Skeletal muscle tissue (tissue), 4 donors: Measurements from ENCODE around the gene MEF2A. TPM values are rescaled to one million over a fixed set of nuclear protein-coding genes. Genes with fewer than 3 reads are reported as not detected.

ENCODE experiments used
- H3K27ac ChIP-seq: one replicate; pipeline ENCODE4 v1.7.0; 2013; ENCODE audit warnings: mild to moderate bottlenecking, low read depth, low read length, inconsistent platforms
- H3K27me3 ChIP-seq, 3 donors: one replicate each; pipeline ENCODE4 v1.7.0; 2013; ENCODE audit warnings: low read length in 3 of 3; ENCODE audit not compliant: control insufficient read depth in 3 of 3, insufficient read depth in 3 of 3
- H3K36me3 ChIP-seq, 3 donors: one replicate each; pipeline ENCODE4 v1.7.0; 2013; ENCODE audit warnings: low read length in 3 of 3; ENCODE audit not compliant: control insufficient read depth in 3 of 3, insufficient read depth in 3 of 3
- H3K4me1 ChIP-seq, 3 donors: one replicate each; pipeline ENCODE4 v1.7.0; 2013; ENCODE audit warnings: low read length in 3 of 3, mild to moderate bottlenecking in 3 of 3; ENCODE audit not compliant: control insufficient read depth in 3 of 3, insufficient read depth in 3 of 3
- H3K4me3 ChIP-seq, 3 donors: one replicate each; pipeline ENCODE4 v1.7.0; 2013; ENCODE audit warnings: low read length in 3 of 3
- H3K9ac ChIP-seq, 3 donors: one replicate each; pipeline ENCODE4 v1.7.0; 2013; ENCODE audit warnings: low read length in 3 of 3, mild to moderate bottlenecking in 3 of 3, moderate library complexity in 2 of 3, low read depth in 1 of 3
- H3K9me3 ChIP-seq, 3 donors: one replicate each; pipeline ENCODE4 v1.7.0; 2013; ENCODE audit warnings: low read length in 3 of 3; ENCODE audit not compliant: control insufficient read depth in 3 of 3
- total RNA-seq: library from RNA; depleted of rRNA; stranded (reverse); fragments of >200 nt; gene quantifications from one replicate; pipeline ENCODE4 v1.2.3, GENCODE V29; 2014
- donor health status: Osteomylitis.

Gene MEF2A
- total RNA-seq, 1 donor from 2014 or later, result 29.7 TPM

GRCh38 chr15:99598296-99598695 is 32.5 kb downstream of the MEF2A start:
- H3K27me3 ChIP-seq, result no peaks in the 10 kb centered on the region
- H3K4me3 ChIP-seq, result no peak overlapping the region
- H3K4me1 ChIP-seq, result peaks cover 3 to 13% (median 6%) of the 10 kb centered on the region in 3 donors
- no peaks in the 10 kb centered on the region for H3K9me3 ChIP-seq
- peaks cover 0 to 8% (median 8%) of the 10 kb centered on the region in 3 donors for H3K36me3 ChIP-seq
- H3K9ac ChIP-seq, result no peak overlapping the region
- H3K27ac ChIP-seq, result no peak overlapping the region

GRCh38 chr15:99603828-99604227 is 38.0 kb downstream of the MEF2A start:
- H3K27ac ChIP-seq, result no peak overlapping the region
- H3K9me3 ChIP-seq, result no peaks in the 10 kb centered on the region
- H3K36me3 ChIP-seq, result peaks cover 0 to 10% (median 8%) of the 10 kb centered on the region in 3 donors
- H3K4me3 ChIP-seq, result no peak overlapping the region
- no peaks in the 10 kb centered on the region for H3K27me3 ChIP-seq
- no peak overlapping the region for H3K9ac ChIP-seq
- peaks cover 0 to 3% (median 1%) of the 10 kb centered on the region in 3 donors for H3K4me1 ChIP-seq

- H3K9me3 ChIP-seq, result no peaks in the 10 kb centered on the region
- peaks cover 0 to 3% (median 3%) of the 10 kb centered on the region in 3 donors for H3K4me1 ChIP-seq
- H3K27me3 ChIP-seq, result no peaks in the 10 kb centered on the region
- peaks cover 0 to 10% (median 6%) of the 10 kb centered on the region in 3 donors for H3K36me3 ChIP-seq
- no peak overlapping the region for H3K27ac ChIP-seq
- no peak overlapping the region for H3K4me3 ChIP-seq
- H3K9ac ChIP-seq, result no peak overlapping the region
These were observed 39.1 kb downstream of the MEF2A start for GRCh38 chr15:99604865-99605264.

- Histone ChIP-seq H3K9ac (no peak overlapping the region), H3K36me3 (peaks cover 0 to 5% (median 0%) of the 10 kb centered on the region in 3 donors), H3K4me3 (no peak overlapping the region), H3K27me3 (no peaks in the 10 kb centered on the region), H3K4me1 (peaks cover 0 to 3% (median 3%) of the 10 kb centered on the region in 3 donors), H3K27ac (no peak overlapping the region), H3K9me3 (no peaks in the 10 kb centered on the region)
These were observed 39.7 kb downstream of the MEF2A start for GRCh38 chr15:99605490-99605931.

GRCh38 chr15:99605990-99606389 is 40.2 kb downstream of the MEF2A start:
- Histone ChIP-seq H3K27me3 (no peaks in the 10 kb centered on the region), H3K4me3 (no peak overlapping the region), H3K36me3 (peaks cover 0 to 2% (median 0%) of the 10 kb centered on the region in 3 donors), H3K9ac (no peak overlapping the region), H3K27ac (no peak overlapping the region), H3K4me1 (peaks cover 0 to 3% (median 3%) of the 10 kb centered on the region in 3 donors), H3K9me3 (no peaks in the 10 kb centered on the region)

GRCh38 chr15:99606646-99607045 is 40.9 kb downstream of the MEF2A start:
- H3K36me3 ChIP-seq, result peaks cover 0 to 2% (median 0%) of the 10 kb centered on the region in 3 donors
- no peak overlapping the region for H3K27ac ChIP-seq
- no peaks in the 10 kb centered on the region for H3K9me3 ChIP-seq
- peaks cover 0 to 3% (median 3%) of the 10 kb centered on the region in 3 donors for H3K4me1 ChIP-seq
- no peaks in the 10 kb centered on the region for H3K27me3 ChIP-seq
- no peak overlapping the region for H3K4me3 ChIP-seq
- no peak overlapping the region for H3K9ac ChIP-seq

GRCh38 chr15:99613481-99613880 is 47.7 kb downstream of the MEF2A start:
- no peaks in the 10 kb centered on the region for H3K36me3 ChIP-seq
- H3K27me3 ChIP-seq, result no peaks in the 10 kb centered on the region
- no peak overlapping the region for H3K4me3 ChIP-seq
- no peak overlapping the region for H3K9ac ChIP-seq
- H3K9me3 ChIP-seq, result no peaks in the 10 kb centered on the region
- peaks cover 4 to 35% (median 29%) of the 10 kb centered on the region in 3 donors for H3K4me1 ChIP-seq
- H3K27ac ChIP-seq, result no peak overlapping the region

GRCh38 chr15:99613887-99614647 is 48.3 kb downstream of the MEF2A start:
- no peaks in the 10 kb centered on the region for H3K36me3 ChIP-seq
- no peaks in the 10 kb centered on the region for H3K9me3 ChIP-seq
- H3K27ac ChIP-seq, result peak overlapping the region; percentile 30
- H3K9ac ChIP-seq, result no peak overlapping the region
- no peak overlapping the region for H3K4me3 ChIP-seq
- peaks cover 8 to 36% (median 31%) of the 10 kb centered on the region in 3 donors for H3K4me1 ChIP-seq
- H3K27me3 ChIP-seq, result no peaks in the 10 kb centered on the region

- H3K9ac ChIP-seq, result no peak overlapping the region
- peaks cover 11 to 43% (median 38%) of the 10 kb centered on the region in 3 donors for H3K4me1 ChIP-seq
- no peaks in the 10 kb centered on the region for H3K27me3 ChIP-seq
- no peaks in the 10 kb centered on the region for H3K9me3 ChIP-seq
- peak overlapping the region; percentile 30 for H3K27ac ChIP-seq
- no peak overlapping the region for H3K4me3 ChIP-seq
- H3K36me3 ChIP-seq, result no peaks in the 10 kb centered on the region
These were observed 49.0 kb downstream of the MEF2A start for GRCh38 chr15:99614749-99615288.

GRCh38 chr15:99615460-99615859 is 49.7 kb downstream of the MEF2A start:
- Histone ChIP-seq H3K4me1 (peaks cover 14 to 43% (median 38%) of the 10 kb centered on the region in 3 donors), H3K9me3 (no peaks in the 10 kb centered on the region), H3K36me3 (no peaks in the 10 kb centered on the region), H3K9ac (no peak overlapping the region), H3K4me3 (no peak overlapping the region), H3K27ac (no peak overlapping the region), H3K27me3 (no peaks in the 10 kb centered on the region)
